ENCODE measurements around the gene SMNDC1. TPM values are rescaled to one million over a fixed set of nuclear protein-coding genes. Genes with fewer than 3 reads are reported as not detected.

SMNDC1 gene
- total and polyA plus RNA-seq, 10 of the 15 experiments (the other 5 are each of a cell fraction or from before 2014, with no cell fraction given), result 4.6 to 37.2 (median 18.1) TPM

GRCh38 chr10:110337906-110338305, 33.2 kb upstream of the SMNDC1 start:
- Histone ChIP-seq H3K27me3 (replicated peaks in 1 of 2; ENCODE audit: control insufficient read depth in 2 of 2, insufficient read depth in 2 of 2, low read length in 1 of 2) (no peaks in the 10 kb centered on the region), H3K27ac (ENCODE audit: control insufficient read depth, insufficient read depth) (no peak overlapping the region), H3K9me3 (replicated peaks; ENCODE audit: control insufficient read depth, insufficient read depth, low read length) (no peaks in the 10 kb centered on the region), H3K36me3 (ENCODE audit: control insufficient read depth in 2 of 2, insufficient read depth in 2 of 2, low read length in 1 of 2) (no peaks in the 10 kb centered on the region), H3K9ac (ENCODE audit: control insufficient read depth, insufficient read depth, low read length) (no peak overlapping the region), H3K4me3 (no peak overlapping the region), H3K4me2 (ENCODE audit: control insufficient read depth, insufficient read depth) (no peak overlapping the region), H2AFZ (ENCODE audit: control insufficient read depth, low read depth, low read length) (no peak overlapping the region), H4K20me1 (ENCODE audit: control insufficient read depth, insufficient read depth) (no peaks in the 10 kb centered on the region), H3K4me1 (ENCODE audit: control insufficient read depth, insufficient read depth, low read length) (no peaks in the 10 kb centered on the region), H3K79me2 (ENCODE audit: control insufficient read depth, insufficient read depth, low read length) (no peaks in the 10 kb centered on the region)
- no TSS peak for BruUV-seq (replicated peaks)
- DNase-seq (ENCODE audit: low read depth, low spot score) (no peak), ATAC-seq (no peak), FAIRE-seq (no peak)
- in situ Hi-C loops (cut with MboI), result no loop called here
- intact Hi-C loops (cut with micrococcal nuclease; ENCODE audit: unreplicated experiment), result no loop called here
- WGBS (ENCODE audit: insufficient coverage, insufficient replicate concordance, low lambda C conversion rate, missing lambda C conversion rate), result 64% methylated on average over 3 of the region's 3 CpGs
- ChIA-PET SMC1A (ENCODE audit: uncharacterized antibody, unreplicated experiment) (interaction anchor here (1.1 kb wide), 1 partner anchor 27 kb away, joined by 3 read pairs; no protein-coding TSS in a partner anchor), CTCF (interaction anchor here (1.3 kb wide), 1 partner anchor 8 kb away, joined by 3 read pairs; no protein-coding TSS in a partner anchor), POLR2A (interaction anchor here (1.1 to 1.6 kb wide), 3 partner anchors 13 to 17 kb away, joined by 3 to 7 read pairs (median 3); no protein-coding TSS in a partner anchor), RAD21 (ENCODE audit: unreplicated experiment) (interaction anchor here (2.0 kb wide), 1 partner anchor 18 kb away, joined by 4 read pairs; no protein-coding TSS in a partner anchor)
- no peak for TF ChIP-seq HDAC6 (IDR thresholded peaks at IDR 0.05; ENCODE audit: unreplicated experiment)
- no peak for TF ChIP-seq ZBTB11 (CRISPR knock-in tag; IDR thresholded peaks at IDR 0.05)
- TF ChIP-seq MXI1 (IDR thresholded peaks at IDR 0.05; ENCODE audit: low read depth, low read length), result no peak
- no peak for TF ChIP-seq SKIL (IDR thresholded peaks at IDR 0.05; ENCODE audit: low read depth, poor library complexity, severe bottlenecking)
- no peak for TF ChIP-seq BCLAF1 (IDR thresholded peaks at IDR 0.05)
- no peak for TF ChIP-seq USF2 (IDR thresholded peaks at IDR 0.05; ENCODE audit: borderline replicate concordance, low read depth, low read length)
- no peak for TF ChIP-seq SP1 (IDR thresholded peaks at IDR 0.05; ENCODE audit: low read depth, low read length)
- TF ChIP-seq CBFB (IDR thresholded peaks at IDR 0.05; ENCODE audit: low read depth), result no peak
- TF ChIP-seq PRDM15 (CRISPR knock-in tag; IDR thresholded peaks at IDR 0.05), result no peak
- no peak for TF ChIP-seq NR2C1 (IDR thresholded peaks at IDR 0.05)
